Naive thymus-derived CD4-positive, alpha-beta T cell (primary cell): ENCODE results near the gene ELAC1. TPM values are rescaled to one million over a fixed set of nuclear protein-coding genes. Genes with fewer than 3 reads are reported as not detected.

Source experiments
- ATAC-seq: fragments of 150-1000 bp; cut with Tn5 transposase; 2 replicates; pipeline ENCODE4 v1.10.0; 2021; ENCODE audit warnings: mild to moderate bottlenecking, moderate library complexity
- CTCF ChIA-PET: fragments of 350-600 bp; sonication (Branson Sonifier 250); formaldehyde crosslinking; loops from one replicate; lab custom pipeline; 2021; ENCODE audit warnings: antibody characterized with exemption; lab: Charles Lee
- POLR2A ChIA-PET: fragments of 350-600 bp; sonication (Branson Sonifier 250); formaldehyde crosslinking; loops from one replicate; lab custom pipeline; 2021; ENCODE audit warnings: antibody characterized with exemption, inconsistent platforms; lab: Charles Lee
- DNase-seq, 9 donors: peaks; one replicate each; pipeline versions ENCODE4 v3.0.0 to v3.0.0-alpha.2; 2020 to 2022; ENCODE audit warnings: mixed read lengths in 1 of 9
- H3K27ac ChIP-seq: one replicate; pipeline ENCODE4 v1.7.0; 2013; ENCODE audit warnings: mild to moderate bottlenecking, low read depth, low read length, moderate library complexity
- H3K27me3 ChIP-seq, 2 donors: one replicate each; pipeline ENCODE4 v1.7.0; 2013; ENCODE audit warnings: low read length in 2 of 2, mild to moderate bottlenecking in 2 of 2, moderate library complexity in 2 of 2; ENCODE audit not compliant: control insufficient read depth in 2 of 2, insufficient read depth in 2 of 2
- H3K36me3 ChIP-seq, 3 experiments: 1 replicate in 2 of 3; 2 replicates in 1 of 3; pipeline ENCODE4 v1.7.0; 2013; ENCODE audit warnings: low read length in 3 of 3, mild to moderate bottlenecking in 3 of 3, moderate library complexity in 1 of 3; ENCODE audit not compliant: insufficient read depth in 3 of 3, control insufficient read depth in 2 of 3
- H3K4me1 ChIP-seq, 2 donors: one replicate each; pipeline ENCODE4 v1.7.0; 2013; ENCODE audit warnings: low read length in 2 of 2, mild to moderate bottlenecking in 2 of 2, moderate library complexity in 1 of 2; ENCODE audit not compliant: control insufficient read depth in 2 of 2, insufficient read depth in 2 of 2
- H3K4me3 ChIP-seq: 2 replicates; pipeline ENCODE4 v1.7.0; 2013; ENCODE audit warnings: mild to moderate bottlenecking, low read length
- H3K9me3 ChIP-seq, 3 experiments: 1 replicate in 2 of 3; 2 replicates in 1 of 3; pipeline ENCODE4 v1.7.0; 2013; ENCODE audit warnings: low read length in 3 of 3; ENCODE audit not compliant: control insufficient read depth in 2 of 3
- H3K27ac Mint-ChIP-seq, 9 donors: one replicate each; pipeline ENCODE4 v1.8.0; 2020 to 2022; ENCODE audit warnings: mixed read lengths in 9 of 9, mild to moderate bottlenecking in 8 of 9, moderate library complexity in 5 of 9, inconsistent platforms in 2 of 9
- H3K27me3 Mint-ChIP-seq, 5 donors: one replicate each; pipeline ENCODE4 v1.8.0; 2021 to 2022; ENCODE audit warnings: mixed read lengths in 5 of 5, mild to moderate bottlenecking in 1 of 5
- H3K36me3 Mint-ChIP-seq, 5 donors: one replicate each; pipeline ENCODE4 v1.8.0; 2020 to 2022; ENCODE audit warnings: mixed read lengths in 5 of 5, mild to moderate bottlenecking in 3 of 5, inconsistent platforms in 1 of 5
- H3K4me1 Mint-ChIP-seq, 7 donors: one replicate each; pipeline ENCODE4 v1.8.0; 2020 to 2022; ENCODE audit warnings: mixed read lengths in 7 of 7, mild to moderate bottlenecking in 3 of 7, inconsistent platforms in 1 of 7
- H3K4me3 Mint-ChIP-seq, 10 donors: one replicate each; pipeline ENCODE4 v1.8.0; 2020 to 2022; ENCODE audit warnings: mild to moderate bottlenecking in 10 of 10, mixed read lengths in 10 of 10, moderate library complexity in 6 of 10, inconsistent platforms in 2 of 10
- H3K9me3 Mint-ChIP-seq, 11 donors: one replicate each; pipeline ENCODE4 v1.8.0; 2020 to 2022; ENCODE audit warnings: mixed read lengths in 11 of 11, mild to moderate bottlenecking in 4 of 11, inconsistent platforms in 1 of 11, moderate library complexity in 1 of 11
- intact Hi-C, 2 donors: fragments of 100-400 bp; cut with micrococcal nuclease; formaldehyde crosslinking; loops; one replicate each; pipeline ENCODE4 v1.15.1; 2023
- polyA plus RNA-seq, 2 donors: library from polyadenylated mRNA; unstranded; fragments of 300-500 nt; fragmentation: Illumina TruSeq; gene quantifications; one replicate each; pipeline ENCODE4 v1.2.3, GENCODE V29; 2021
- total RNA-seq, 6 experiments: library from RNA in 5 of 6; stranded (reverse) in 5 of 6; gene quantifications; 1 replicate in 5 of 6; 2 replicates in 1 of 6; pipeline ENCODE4 v1.2.3 and lab custom pipeline; 2021 to 2026

Gene ELAC1
- total and polyA plus RNA-seq, 7 experiments from 2014 or later: 4.3 to 19.2 (median 10.7) TPM

DNA sequence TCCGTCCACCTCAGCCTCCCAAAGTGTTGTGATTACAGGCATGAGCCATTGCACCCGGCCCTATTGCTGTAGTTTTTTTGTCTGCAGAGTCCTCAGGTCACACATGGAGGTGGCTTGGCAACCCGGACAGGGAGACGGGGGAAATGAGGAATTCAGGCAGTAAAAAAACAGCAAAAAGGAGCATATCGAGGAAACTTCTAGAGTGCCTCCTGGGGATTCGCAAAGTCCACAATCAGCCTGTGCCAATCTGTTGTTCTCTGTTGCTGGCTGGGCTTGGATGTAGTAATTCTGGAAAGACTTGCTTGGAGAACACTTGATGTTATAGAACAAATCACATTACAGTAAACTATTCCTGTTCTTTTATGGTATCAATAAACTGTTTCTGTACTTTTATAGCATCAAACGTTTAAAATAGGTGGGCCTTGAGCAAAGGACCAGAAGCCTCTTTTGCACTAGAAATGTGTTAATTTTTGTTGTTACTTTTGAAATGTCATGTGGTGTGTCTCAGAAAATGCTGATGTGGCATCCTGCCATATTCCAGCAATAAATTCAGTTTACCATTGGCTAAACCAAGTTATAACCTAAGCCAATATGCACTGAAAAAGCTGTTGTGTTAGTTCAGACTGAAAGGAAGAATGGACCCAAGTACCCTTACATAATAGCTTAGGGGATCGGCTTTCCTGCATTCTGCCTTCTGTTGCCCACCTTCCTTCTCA, 14.4 kb downstream of the ELAC1 start:
- H3K27ac Mint-ChIP-seq: no peak overlapping the region
- peaks cover 0 to 14% (median 8%) of the 10 kb centered on the region in 7 donors for H3K4me1 Mint-ChIP-seq
- Histone ChIP-seq H3K27me3 (no peaks in the 10 kb centered on the region), H3K27ac (no peak overlapping the region), H3K36me3 (peaks cover 0 to 44% (median 0%) of the 10 kb centered on the region in 3 experiments), H3K4me3 (no peak overlapping the region), H3K9me3 (peaks cover 0 to 3% (median 0%) of the 10 kb centered on the region in 3 experiments), H3K4me1 (no peaks in the 10 kb centered on the region)
- intact Hi-C loops: loop anchor here in 1 of 2 donors (5.0 kb wide), 1 partner anchor 70 kb away; no protein-coding TSS in a partner anchor
- no peak overlapping the region for H3K4me3 Mint-ChIP-seq
- H3K27me3 Mint-ChIP-seq: no peaks in the 10 kb centered on the region
- DNase-seq (no peak), ATAC-seq (no peak)
- H3K36me3 Mint-ChIP-seq: peaks cover 14 to 55% (median 26%) of the 10 kb centered on the region in 5 donors
- ChIA-PET POLR2A (no interaction called here), CTCF (interaction anchor here (1.4 kb wide), 1 partner anchor 69 kb away, joined by 9 read pairs; no protein-coding TSS in a partner anchor)
- H3K9me3 Mint-ChIP-seq: peaks cover 0 to 11% (median 1%) of the 10 kb centered on the region in 11 donors

DNA sequence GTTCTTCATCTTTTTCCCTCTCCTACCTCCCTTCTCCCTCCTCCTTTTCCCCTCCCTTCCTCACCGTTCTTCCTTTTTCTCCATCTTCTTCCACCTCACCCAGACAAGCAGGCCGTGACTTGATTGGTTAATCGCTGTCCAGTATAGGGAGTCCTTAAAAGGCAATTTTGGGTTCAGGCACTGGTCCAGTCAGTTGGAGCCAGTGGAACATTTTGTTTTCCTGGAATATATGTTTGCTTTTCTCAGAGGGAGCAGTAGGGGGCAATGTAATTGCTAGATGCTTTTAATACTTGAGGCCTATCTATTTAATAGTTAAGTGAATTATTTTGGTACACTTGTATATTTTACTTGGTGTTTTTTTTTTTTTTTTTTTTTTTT, 15.0 kb downstream of the ELAC1 start:
- peaks cover 0 to 8% (median 0%) of the 10 kb centered on the region in 11 donors for H3K9me3 Mint-ChIP-seq
- Histone ChIP-seq H3K27me3 (no peaks in the 10 kb centered on the region), H3K4me3 (no peak overlapping the region), H3K4me1 (no peaks in the 10 kb centered on the region), H3K36me3 (peaks cover 0 to 41% (median 0%) of the 10 kb centered on the region in 3 experiments), H3K27ac (no peak overlapping the region), H3K9me3 (no peaks in the 10 kb centered on the region)
- ChIA-PET CTCF (interaction anchor here (1.4 kb wide), 1 partner anchor 69 kb away, joined by 9 read pairs; no protein-coding TSS in a partner anchor), POLR2A (no interaction called here)
- no peak overlapping the region for H3K4me3 Mint-ChIP-seq
- ATAC-seq (no peak), DNase-seq (no peak)
- no peak overlapping the region for H3K27ac Mint-ChIP-seq
- peaks cover 0 to 14% (median 8%) of the 10 kb centered on the region in 7 donors for H3K4me1 Mint-ChIP-seq
- intact Hi-C loops: loop anchor here in 1 of 2 donors (5.0 kb wide), 1 partner anchor 70 kb away; no protein-coding TSS in a partner anchor
- H3K27me3 Mint-ChIP-seq: no peaks in the 10 kb centered on the region
- H3K36me3 Mint-ChIP-seq: peaks cover 10 to 53% (median 24%) of the 10 kb centered on the region in 5 donors

DNA sequence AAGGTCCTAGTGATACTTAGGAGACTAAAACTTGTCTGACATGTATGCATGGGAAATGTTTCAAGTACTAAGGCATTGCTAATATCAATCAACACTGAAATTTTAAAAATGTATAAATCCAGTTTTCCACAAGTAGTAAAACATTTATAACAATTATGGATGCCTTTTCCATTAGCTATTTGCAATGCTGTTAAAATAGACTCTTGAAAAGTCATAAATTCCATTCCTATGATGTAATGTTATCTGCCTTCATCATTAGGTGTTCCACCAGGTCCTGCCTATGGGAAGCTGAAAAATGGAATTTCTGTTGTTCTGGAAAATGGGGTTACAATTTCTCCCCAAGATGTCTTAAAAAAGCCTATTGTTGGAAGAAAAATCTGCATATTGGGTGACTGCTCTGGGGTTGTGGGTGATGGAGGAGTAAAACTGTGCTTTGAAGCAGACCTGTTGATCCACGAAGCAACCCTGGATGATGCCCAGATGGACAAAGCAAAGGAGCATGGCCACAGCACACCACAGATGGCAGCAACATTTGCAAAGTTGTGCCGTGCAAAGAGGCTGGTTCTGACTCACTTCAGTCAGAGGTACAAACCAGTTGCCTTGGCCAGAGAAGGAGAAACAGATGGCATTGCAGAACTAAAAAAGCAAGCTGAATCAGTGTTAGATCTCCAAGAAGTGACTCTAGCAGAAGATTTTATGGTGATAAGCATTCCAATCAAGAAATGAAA, 18.7 kb downstream of the ELAC1 start:
- Mint-ChIP-seq H3K27ac (peak overlapping the region in 1 of 9 donors; percentile 66), H3K36me3 (peaks cover 0 to 43% (median 11%) of the 10 kb centered on the region in 5 donors), H3K4me3 (no peak overlapping the region), H3K9me3 (no peaks in the 10 kb centered on the region), H3K27me3 (no peaks in the 10 kb centered on the region), H3K4me1 (peaks cover 0 to 5% (median 2%) of the 10 kb centered on the region in 7 donors)
- CTCF ChIA-PET: no interaction called here
- ATAC-seq (no peak), DNase-seq (no peak)
- Histone ChIP-seq H3K4me1 (no peaks in the 10 kb centered on the region), H3K9me3 (no peaks in the 10 kb centered on the region), H3K27me3 (no peaks in the 10 kb centered on the region), H3K27ac (no peak overlapping the region), H3K36me3 (peaks cover 0 to 24% (median 0%) of the 10 kb centered on the region in 3 experiments), H3K4me3 (no peak overlapping the region)
- intact Hi-C loops: no loop called here
- POLR2A ChIA-PET: no interaction called here

DNA sequence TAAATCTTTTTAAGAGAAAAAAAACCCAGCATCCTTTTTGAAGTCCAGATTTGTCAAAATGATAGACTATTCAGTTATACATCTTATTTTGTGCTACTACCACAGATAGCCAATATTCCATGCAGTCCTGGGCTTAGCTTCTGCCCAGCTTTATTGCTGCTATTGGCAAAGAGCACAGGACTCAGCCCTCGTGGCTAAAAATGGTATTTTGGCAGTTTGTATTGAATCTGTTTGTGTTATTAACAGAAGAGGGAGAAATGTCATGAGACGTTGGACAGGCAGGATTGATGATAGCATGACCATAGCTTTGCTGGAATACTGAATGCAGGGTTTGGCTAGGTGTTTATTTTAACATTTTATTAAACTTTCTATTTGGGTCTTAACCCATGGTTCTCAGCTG, 19.4 kb downstream of the ELAC1 start:
- H3K9me3 ChIP-seq: no peaks in the 10 kb centered on the region
- H3K27ac ChIP-seq: no peak overlapping the region
- H3K4me3 Mint-ChIP-seq: no peak overlapping the region
- POLR2A ChIA-PET: no interaction called here
- peaks cover 0 to 4% (median 0%) of the 10 kb centered on the region in 7 donors for H3K4me1 Mint-ChIP-seq
- ATAC-seq: no peak
- H3K27ac Mint-ChIP-seq: no peak overlapping the region
- no peaks in the 10 kb centered on the region for H3K27me3 ChIP-seq
- H3K4me3 ChIP-seq: no peak overlapping the region
- CTCF ChIA-PET: no interaction called here
- H3K27me3 Mint-ChIP-seq: no peaks in the 10 kb centered on the region
- intact Hi-C loops: no loop called here
- H3K9me3 Mint-ChIP-seq: no peaks in the 10 kb centered on the region
- no peak for DNase-seq
- peaks cover 0 to 24% (median 0%) of the 10 kb centered on the region in 3 experiments for H3K36me3 ChIP-seq
- no peaks in the 10 kb centered on the region for H3K4me1 ChIP-seq
- H3K36me3 Mint-ChIP-seq: peaks cover 0 to 49% (median 11%) of the 10 kb centered on the region in 5 donors

DNA sequence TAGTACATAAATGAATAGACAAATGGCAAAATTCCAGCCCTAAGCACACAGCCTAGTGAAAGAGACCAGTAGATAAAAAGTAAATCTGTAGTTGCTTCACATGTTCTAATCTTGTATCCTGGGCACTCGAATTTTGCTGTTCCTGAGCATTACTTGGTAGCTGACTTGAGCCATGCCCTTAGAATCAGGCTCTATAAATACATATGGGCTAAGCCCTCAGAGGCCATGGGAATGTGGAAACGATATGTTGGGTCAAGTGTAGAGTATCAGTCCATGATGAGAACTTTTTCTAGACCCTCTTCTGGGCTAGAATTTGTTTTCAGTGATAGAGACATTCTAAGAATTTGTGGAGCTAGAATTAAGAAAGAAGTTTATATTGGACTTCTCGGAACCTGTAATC, 21.9 kb downstream of the ELAC1 start:
- H3K4me3 ChIP-seq: no peak overlapping the region
- peaks cover 0 to 47% (median 20%) of the 10 kb centered on the region in 5 donors for H3K36me3 Mint-ChIP-seq
- H3K27ac ChIP-seq: no peak overlapping the region

DNA sequence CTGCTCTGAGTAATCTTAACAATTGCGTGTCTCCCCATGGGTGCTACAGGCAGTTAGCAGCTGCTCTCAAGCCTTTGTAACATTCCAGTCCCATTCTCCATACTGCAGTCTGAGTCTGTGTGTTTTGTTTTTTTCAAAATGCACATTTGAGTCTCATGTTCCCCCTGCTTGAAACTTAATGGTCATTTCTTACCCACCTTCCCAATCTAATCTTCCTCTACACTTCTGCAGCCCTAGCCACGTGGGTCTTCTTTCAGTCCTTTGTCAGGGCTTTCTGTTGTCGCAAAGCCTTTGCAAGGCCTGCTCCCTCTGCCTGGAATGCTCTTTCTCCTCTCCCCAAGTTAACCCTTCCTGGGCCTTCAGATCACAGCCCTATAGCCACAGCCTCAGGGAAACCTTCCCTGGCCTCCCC, 24.5 kb downstream of the ELAC1 start:
- H3K4me3 Mint-ChIP-seq: no peak overlapping the region
- H3K4me1 Mint-ChIP-seq: no peaks in the 10 kb centered on the region
- intact Hi-C loops: no loop called here
- H3K9me3 Mint-ChIP-seq: peaks cover 0 to 5% (median 0%) of the 10 kb centered on the region in 11 donors
- ATAC-seq: no peak
- H3K27me3 Mint-ChIP-seq: no peaks in the 10 kb centered on the region
- CTCF ChIA-PET: no interaction called here
- Histone ChIP-seq H3K27me3 (no peaks in the 10 kb centered on the region), H3K9me3 (no peaks in the 10 kb centered on the region), H3K4me3 (no peak overlapping the region), H3K27ac (no peak overlapping the region), H3K36me3 (peaks cover 0 to under 1% (median 0%) of the 10 kb centered on the region in 3 experiments), H3K4me1 (no peaks in the 10 kb centered on the region)
- peak overlapping the region in 1 of 9 donors; percentile 18 for H3K27ac Mint-ChIP-seq
- POLR2A ChIA-PET: no interaction called here
- DNase-seq: no peak
- H3K36me3 Mint-ChIP-seq: peaks cover 0 to 35% (median 23%) of the 10 kb centered on the region in 5 donors

More for the DNA sequence above, 21.9 kb downstream of the ELAC1 start:
- H3K36me3 ChIP-seq: peaks cover 0 to 16% (median 0%) of the 10 kb centered on the region in 3 experiments
- intact Hi-C loops: no loop called here
- Mint-ChIP-seq H3K4me3 (no peak overlapping the region), H3K27me3 (no peaks in the 10 kb centered on the region), H3K4me1 (no peaks in the 10 kb centered on the region), H3K9me3 (no peaks in the 10 kb centered on the region), H3K27ac (no peak overlapping the region)
- H3K27me3 ChIP-seq: no peaks in the 10 kb centered on the region
- no peaks in the 10 kb centered on the region for H3K9me3 ChIP-seq
- DNase-seq (no peak), ATAC-seq (no peak)
- no peaks in the 10 kb centered on the region for H3K4me1 ChIP-seq
- ChIA-PET CTCF (no interaction called here), POLR2A (no interaction called here)
